GM19099 (cell line): ENCODE data around the gene TEX38.

Experiments used
- POLR2A ChIP-seq: IDR thresholded peaks from 3 replicates; pipeline ENCODE4 v1.6.1; 2011; ENCODE audit warnings: low read depth; ENCODE audit not compliant: insufficient read length; ENCODE audit errors: extremely low read depth

The TEX38 gene

DNA sequence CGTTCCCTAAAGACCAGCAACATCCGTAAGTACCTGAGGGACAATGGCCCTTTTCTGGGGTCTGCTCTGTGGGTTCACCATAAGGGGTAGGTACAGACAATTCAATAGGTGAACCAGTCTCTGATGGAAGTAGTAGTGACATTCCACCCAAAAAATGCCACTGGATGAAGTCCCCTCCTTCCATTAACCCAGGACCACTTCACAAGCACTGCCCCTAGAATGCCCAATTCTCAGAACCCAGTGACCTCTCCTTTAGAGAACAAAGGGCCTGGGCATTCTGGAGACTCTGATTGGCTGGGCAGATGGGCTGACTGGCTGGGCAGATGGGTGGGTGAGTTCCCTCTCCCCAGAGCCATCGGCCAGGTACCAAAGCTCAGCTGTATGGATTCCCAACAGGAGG lies at the start of gene TEX38:
Gene TEX38, plus strand, starts transcription at position 301 of the 400 bp plus-strand sequence. Its CDS starts 81 bp downstream, at position 382.
- no peak for TF ChIP-seq POLR2A

DNA sequence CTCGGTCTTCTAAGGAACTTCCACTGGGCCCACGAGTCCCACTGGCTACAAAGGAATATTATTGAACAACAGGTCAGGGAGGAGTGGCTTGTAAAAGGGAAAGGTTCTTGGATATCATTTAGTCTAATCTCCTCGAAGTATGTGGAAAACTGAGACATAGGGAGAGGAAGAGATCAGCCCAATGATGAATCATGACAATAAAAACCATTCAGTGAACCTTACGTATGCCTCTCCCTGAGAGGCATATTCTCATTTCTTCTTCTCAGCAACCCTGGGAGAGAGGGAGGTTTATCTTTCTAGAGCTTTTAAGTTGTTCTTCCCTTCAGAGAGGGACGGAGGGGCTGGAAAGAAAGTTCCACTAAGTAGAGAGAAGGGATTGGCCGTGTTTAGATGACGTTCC lies 49.7 kb upstream of the TEX38 start:
- TF ChIP-seq POLR2A, result no peak

DNA sequence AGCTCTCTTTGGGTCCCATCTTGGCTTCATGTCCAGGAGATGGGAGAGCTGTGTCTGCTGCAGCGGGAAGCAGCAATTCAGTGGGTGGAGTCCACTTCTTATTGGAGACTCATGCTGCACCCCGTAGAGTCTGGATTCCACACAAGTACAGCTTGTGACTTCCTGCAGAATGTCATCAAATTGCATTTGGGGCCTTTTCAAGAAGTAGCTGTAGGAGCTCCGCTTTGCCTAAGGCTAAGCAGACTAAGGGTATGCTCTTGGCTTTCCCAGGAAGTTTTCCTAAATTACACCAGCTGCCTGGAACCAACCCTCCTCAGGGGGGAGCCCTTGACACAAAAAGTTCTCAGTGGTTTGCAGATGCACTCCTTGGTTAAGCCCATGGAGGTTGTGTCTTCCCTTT lies 49.3 kb upstream of the TEX38 start:
- TF ChIP-seq POLR2A, result no peak

DNA sequence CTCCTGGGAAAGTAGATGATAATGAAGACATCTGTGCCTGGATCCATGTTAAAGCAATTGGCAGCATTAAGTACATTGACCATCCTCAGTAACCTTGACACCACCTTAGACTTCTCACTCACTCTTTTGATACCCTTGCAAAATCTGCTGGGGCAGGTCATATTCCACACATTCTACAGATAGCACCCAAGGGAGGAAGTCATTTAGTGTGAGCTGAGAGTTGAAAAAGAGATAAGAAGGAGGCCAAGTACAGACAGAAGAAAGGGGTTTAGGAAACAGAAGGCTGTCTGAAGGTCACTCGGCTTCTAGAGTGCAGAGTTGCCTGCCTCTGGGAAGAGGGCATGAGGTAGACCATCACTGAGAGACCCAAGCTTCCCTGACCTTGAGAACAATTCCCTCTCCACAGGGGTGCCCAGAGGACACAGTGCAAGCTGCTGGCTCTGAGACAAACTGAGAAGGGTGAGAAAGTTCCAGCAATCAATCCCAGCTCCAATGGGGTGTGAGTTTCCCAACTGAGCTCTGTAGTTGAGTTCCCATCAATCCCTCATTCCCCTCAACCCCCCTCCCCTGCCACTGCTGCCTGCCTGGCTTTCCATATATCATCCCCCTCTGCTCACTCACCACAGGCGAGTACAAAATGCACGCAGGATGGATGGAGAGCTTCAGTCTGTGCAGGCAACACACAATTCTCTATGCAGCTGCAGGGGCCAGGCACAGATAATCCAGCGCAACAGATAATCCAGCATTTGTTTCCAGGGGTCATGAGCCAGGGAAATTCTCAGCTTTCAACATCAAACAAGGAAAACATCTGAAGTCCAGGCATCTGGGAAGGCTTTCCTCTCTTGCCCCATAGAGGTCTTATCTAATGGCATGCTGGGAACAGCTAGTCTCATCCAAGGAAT lies 47.7 kb upstream of the TEX38 start:
- TF ChIP-seq POLR2A, result no peak

DNA sequence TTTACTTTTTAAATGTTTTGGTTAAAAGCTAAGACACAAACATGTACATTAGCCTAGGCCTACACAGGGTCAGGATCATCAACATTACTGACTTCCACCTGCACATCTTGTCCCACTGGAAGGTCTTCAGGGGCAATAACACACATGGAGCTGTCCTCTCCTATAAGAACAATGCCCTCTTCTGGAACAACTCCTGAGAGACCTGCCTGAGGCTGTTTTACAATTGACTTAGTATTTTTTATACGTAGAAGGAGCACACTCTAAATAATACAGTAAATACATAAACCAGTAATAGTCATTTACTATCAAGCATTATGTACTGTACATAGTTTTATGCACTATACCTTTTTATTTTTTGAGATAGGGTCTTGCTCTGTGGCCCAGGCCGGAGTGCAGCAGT lies 40.9 kb upstream of the TEX38 start:
- TF ChIP-seq POLR2A, result no peak

DNA sequence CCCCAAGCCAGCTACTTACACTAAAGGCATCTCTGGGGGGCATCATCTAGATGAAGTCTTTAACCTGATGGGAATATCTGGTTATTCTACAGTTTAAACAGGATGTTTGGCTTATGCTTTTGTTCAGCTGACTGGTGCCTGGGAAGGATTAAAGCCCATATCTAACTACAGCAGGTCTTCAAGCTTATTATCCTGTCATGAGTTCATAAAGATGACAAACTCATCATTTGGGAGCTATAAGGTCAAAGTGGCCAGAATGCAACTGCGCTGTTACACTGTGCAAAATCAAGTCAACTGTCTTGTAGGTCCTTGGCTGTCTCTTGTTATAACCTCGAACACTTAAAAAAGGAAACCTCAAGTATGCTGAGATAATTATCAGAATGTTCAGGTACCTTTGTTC lies 36.4 kb upstream of the TEX38 start:
- no peak for TF ChIP-seq POLR2A

DNA sequence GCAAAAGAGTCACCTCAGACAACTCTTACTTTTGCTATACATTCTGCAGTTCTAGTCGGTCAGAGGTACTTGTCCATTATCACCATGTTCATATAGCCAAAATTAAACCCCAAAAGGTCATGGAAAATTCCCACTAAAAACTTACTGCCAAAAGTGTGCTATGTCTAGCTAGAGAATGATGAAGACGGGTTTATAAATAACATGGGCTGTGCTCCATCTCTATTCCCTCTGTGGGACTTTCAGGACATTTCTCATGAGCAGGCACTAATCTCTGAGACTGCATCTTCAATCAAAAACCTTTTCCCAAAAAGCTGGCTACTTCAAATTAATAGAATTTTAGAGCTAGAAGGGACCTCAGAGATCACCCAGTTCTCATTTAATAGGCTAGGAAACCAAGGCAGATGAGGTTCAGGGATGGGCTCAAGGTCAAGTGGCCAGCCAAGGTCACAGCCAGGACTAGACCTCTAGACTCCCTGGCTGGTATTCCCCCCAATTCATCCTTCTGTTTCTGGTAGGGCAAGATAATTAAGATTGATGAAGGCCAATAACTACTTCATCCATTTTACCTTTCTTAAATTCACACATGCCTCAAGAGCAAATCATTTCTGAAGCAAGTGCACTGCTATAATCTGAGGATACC lies 34.1 kb upstream of the TEX38 start:
- no peak for TF ChIP-seq POLR2A

DNA sequence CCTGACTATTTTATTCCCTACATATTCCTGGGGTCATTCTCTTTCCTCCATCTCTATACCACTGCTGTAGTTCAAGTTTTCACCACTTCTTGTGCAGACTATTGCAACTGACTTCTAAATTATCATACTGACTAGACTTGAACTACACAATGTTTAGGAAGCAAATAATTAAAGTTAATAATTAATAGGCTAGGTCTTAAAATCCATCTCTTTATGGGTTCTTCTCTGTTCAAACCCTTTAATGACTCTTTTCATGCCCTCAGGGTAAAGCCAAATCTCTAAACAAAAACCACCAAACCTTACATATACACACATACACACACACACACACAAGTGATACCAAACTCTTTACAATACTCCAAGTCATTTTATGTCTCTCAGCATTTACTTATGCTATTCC lies 32.7 kb upstream of the TEX38 start:
- TF ChIP-seq POLR2A, result no peak

DNA sequence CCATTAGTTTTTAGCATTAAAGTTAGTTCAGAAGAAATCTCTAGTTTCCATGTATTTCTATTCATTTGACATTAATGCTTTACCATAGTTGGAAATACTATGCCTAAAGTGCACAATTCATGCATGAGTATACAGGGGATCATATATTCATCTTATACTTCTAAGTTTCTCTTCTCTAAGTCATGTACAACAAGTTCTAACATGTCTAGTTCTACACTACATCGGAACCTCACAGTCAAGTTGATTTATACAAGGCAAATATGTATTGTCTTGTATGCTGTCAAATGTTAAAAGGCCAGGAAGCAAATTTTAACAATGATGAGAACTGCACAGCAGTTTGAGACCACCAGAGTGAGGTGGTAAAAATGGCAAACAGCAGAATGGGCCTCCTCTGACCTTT lies 32.1 kb upstream of the TEX38 start:
- no peak for TF ChIP-seq POLR2A

DNA sequence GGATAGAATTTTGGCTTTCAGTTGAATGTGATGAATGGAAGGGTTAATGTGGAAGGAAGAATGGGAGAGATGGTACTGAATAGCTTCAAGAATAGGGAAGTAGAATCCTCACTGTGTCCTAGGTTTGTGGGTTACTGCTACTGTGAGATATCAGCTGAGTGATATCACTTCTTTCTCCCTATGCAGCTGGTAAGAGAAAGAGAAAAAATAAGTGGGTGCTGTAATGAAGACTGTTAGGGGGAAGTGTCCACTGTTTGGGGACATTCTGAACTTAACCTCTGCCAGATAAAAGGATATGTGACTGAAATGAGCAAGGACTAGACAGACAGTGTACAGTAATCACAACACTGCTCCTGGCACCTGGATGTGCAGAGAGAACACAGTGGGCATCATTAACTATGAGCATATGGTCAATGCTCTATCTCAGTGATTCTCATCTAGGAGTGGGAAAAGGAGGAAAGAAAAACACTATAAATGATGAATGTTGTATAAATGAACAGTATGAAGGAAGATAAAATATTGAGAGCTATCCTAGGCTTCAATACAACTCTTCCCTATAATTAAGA lies 29.5 kb upstream of the TEX38 start:
- TF ChIP-seq POLR2A, result no peak

DNA sequence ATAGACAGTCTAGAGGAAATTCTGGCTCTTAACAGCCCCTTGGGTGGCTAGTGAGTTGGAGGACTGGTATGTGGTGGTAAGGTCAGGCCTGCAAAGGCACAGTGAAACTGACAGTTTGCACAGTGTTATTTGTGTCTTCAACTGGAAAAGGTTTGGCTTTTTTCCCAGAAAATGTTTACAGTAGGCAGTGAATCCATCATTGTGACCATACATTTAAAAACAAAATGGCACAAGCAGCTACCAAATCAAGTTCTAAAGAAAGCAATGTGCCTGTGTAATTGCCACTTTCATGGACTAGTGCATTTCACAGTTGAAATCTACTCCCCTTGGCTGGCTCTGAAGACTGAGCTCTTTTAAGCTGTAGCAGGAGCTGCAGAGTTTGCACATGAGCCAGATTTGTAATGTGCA lies 28.3 kb upstream of the TEX38 start:
- no peak for TF ChIP-seq POLR2A

DNA sequence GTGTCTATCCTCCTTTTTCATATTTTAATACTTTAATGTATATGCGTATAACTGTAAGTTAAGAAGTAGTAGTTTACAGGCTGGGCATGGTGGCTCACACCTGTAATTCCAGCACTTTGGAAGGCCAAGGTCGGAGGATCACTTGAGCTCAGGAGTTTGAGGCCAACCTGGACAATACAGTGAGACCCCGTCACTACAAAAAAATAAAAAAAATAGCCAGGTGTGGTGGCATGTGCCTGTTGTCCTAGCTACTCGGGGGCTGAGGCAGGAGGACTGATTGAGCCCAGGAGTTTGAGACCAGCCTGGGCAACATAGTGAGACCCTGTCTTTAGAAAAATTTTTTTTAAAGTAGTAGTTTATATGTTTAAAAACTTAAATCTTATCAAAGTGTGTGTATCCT lies 25.8 kb upstream of the TEX38 start:
- no peak for TF ChIP-seq POLR2A

DNA sequence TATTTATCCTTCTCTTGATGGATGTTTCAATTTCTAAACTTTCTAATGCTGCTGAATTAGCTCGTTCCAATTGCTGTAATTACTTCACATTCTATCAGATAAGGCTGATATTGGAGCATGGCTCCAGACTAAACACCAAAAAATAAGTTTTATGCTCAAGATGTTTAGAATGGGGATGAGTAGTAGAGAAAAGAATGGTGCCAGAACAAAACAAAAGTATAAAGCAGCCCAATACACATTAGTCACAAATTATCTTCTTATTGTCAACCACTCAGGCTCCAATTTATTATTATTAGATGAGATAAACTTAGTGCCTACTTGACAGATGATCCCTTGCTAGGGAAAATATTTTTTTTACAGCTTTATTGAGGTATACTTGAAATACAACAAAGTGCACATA lies 25.3 kb upstream of the TEX38 start:
- TF ChIP-seq POLR2A, result no peak

DNA sequence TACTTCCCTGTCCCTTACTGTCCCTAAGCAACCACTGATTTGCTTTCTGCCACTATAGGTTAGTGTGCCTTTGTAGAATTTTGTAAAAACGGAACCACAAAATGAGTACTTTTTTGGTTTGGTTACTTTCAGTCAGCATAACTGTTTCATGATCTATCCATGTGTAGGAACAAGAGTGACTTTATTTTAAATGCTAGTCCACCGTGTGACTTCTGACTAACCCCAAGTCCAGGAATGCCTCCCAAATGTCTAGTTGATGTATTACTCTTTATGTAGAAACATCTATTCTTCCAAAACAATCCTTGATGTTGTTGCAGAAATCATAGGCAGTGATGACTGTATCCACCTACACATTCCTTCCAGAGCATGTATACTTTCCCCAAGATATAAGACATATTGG lies 24.8 kb upstream of the TEX38 start:
- no peak for TF ChIP-seq POLR2A

DNA sequence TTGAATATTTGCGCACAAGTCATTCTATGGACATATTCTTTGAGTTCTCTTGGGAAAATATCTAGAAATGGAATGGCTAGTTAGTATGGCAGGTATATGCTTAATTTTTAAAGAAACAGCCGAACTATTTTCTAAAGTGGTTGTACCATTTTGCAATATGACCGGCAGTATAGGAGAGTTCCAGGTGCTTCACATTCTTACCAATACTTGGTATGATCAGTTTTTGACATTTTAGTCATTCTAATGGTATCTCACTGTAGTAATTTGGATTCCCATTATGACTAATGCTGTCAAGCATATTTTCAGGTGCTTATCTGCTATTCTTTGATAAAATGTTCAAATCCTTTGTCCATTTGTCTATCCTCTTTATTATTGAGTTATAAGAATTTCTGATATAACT lies 24.0 kb upstream of the TEX38 start:
- TF ChIP-seq POLR2A, result no peak

DNA sequence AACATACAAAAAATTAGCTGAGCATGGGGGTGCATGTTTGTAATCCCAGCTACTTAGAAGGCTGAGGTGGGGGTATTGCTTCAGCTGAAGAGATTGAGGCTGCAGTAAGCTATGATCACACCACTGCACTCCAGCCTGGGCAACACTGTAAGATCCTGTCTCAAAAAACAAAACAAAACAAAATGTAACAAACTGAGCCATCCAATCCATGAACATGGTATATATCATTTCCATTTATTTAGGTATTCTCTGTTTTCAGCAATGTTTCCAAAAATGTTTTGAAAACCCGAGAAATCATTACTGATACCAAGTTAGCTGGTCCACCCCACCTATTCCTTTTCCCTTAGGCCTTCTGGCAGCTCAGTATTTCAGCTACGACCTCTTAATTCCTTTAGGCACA lies 21.9 kb upstream of the TEX38 start:
- no peak for TF ChIP-seq POLR2A
